GM20431 (cell line): ENCODE results near the gene HSP90AA1.

Source experiments
- in situ Hi-C: fragments of 300-500 bp; cut with MseI, MboI; formaldehyde crosslinking; loops from one replicate; pipeline ENCODE4 v1.15.0; 2020; ENCODE audit warnings: low sequenced_read_pairs; ENCODE audit not compliant: unreplicated experiment

HSP90AA1 gene

DNA sequence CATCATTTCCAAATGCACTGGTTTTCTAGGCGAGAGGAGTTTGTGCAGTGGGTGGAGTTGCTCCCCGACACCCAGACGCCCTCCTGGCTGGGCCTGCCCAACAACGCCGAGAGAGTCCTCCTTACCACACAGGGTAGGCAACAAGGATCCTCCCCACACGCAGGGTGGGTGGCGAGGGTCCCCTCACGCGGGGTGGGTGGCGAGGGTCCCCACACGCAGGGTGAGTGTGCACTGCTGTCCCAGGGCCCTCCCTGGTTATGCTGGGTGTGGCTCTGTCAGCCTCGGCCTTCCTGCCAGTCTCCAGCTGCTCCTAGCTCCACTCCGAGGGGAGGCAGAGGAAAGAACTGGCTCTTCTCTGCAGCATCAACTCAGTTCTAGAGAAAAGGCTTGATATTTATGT lies 42.3 kb downstream of the HSP90AA1 start:
- in situ Hi-C loops = no loop called here

DNA sequence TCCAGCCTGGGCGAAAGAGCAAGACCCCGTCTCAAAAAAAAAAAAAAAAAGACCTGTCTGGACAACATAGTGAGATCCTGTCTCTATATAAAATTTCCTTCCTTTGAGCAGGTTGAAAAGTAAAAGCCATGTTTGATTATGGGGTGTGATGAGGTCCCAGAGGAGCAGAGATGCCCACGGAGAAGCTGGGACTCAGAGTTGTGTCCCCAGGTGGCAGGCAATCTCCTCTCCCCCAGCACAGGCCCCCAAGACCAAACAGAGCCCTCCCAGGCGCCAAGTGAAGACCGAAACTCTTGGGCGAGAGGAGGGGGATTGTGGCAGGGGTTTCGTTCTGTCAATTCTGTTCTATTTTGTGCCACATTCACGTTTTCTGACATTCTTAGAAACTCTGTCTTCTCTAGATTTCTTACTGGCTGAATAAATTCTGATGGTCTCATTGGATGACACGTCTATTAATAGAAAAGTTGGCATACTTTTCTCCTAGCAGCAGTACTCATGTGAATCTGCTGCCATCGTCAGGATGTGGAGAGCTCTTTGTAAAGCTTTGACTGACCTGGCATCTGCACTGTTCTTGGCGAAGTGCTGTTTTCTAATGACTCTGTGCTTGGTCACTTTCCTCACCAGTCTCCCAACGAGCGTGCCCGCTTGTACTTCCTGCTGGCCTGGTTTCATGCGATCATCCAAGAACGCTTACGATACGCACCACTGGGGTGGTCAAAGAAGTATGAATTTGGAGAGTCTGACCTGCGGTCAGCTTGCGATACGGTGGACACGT lies 43.4 kb downstream of the HSP90AA1 start:
- in situ Hi-C loops = no loop called here

DNA sequence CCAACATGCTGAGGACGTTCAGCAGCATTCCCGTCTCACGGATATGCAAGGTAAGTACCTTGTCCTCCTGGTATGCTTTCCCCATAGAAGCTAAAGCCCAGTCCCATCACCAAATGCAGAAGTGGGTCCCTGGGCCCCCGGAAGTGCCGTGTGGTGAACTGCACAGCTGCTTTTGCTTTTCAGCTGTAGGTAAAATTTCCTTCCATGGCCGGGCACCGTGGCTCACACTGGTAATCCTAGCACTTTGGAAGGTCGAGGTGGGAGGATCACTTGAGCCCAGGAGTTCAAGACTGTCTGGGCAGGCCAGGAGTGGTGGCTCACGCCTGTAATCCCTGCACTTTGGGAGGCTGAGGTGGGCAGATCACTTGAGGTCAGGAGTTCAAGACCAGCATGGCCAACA lies 44.1 kb downstream of the HSP90AA1 start:
- in situ Hi-C loops = no loop called here

DNA sequence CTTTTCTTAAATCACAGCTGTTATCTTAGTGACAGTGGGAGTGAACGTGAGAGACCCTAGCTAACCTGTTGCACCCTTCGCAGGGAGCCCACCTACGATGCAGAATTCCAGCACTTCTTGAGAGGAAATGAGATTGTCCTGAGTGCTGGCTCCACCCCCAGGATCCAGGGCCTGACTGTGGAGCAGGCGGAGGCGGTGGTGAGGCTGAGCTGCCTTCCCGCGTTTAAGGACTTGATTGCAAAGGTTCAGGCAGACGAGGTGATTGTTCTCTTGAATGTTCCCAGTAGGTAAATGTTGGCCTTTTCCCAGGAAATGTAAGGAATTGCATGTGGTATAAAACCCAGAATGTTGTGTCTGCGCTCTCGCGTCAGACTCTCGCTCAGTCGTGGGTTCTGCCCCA lies 46.7 kb downstream of the HSP90AA1 start:
- in situ Hi-C loops = no loop called here

DNA sequence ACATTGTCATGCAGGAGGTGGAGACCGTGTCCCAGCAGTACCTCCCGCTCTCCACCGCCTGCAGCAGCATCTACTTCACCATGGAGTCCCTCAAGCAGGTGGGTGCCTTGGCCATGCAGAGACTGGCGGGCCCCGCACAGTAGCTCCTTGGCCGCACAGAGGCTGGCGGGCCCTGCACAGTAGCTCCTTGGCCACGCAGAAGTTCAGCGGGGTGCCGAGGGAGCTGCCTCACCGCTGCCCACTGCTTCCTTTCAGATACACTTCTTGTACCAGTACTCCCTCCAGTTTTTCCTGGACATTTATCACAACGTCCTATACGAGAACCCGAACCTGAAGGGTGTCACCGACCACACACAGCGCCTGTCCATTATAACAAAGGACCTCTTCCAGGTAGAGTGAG lies 47.7 kb downstream of the HSP90AA1 start:
- in situ Hi-C loops = no loop called here

DNA sequence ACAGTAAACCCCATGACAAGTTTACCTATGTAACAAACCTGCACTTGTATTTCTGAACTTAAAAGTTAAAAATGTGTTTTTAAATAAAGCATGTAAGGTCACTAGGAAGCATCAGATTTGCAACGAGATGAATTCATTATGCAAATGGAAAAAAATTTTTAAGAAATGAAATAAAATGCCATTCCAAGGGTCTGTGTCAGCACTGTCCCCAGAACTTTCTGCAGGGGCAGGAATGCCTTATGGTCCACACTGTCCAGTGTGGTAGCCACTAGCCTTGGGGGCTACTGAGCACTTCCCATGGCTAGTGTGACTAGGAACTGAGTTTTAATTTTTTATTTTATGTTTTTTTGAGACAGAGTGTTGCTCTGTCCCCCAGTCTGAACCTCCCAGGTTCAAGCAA lies 49.2 kb downstream of the HSP90AA1 start:
- in situ Hi-C loops = no loop called here

DNA sequence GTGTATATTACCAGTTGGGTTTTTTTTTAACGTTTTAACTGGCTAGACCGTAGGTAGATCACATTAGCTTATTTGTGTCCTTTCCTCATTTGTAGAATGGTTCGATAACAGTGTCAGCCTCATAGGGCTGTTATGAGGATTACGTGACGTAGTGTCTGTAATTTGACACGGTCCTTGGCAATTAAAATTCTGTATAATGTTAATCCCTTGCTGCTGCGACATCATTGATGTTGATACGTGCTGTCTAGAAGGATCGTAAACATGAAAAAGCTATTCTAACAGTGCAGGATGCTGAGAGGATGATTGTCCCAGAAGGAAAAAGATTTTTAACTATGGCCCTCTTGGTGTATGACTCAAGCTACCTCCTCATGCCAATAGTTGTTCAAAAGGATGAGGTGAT lies 50.9 kb downstream of the HSP90AA1 start:
- in situ Hi-C loops = no loop called here

DNA sequence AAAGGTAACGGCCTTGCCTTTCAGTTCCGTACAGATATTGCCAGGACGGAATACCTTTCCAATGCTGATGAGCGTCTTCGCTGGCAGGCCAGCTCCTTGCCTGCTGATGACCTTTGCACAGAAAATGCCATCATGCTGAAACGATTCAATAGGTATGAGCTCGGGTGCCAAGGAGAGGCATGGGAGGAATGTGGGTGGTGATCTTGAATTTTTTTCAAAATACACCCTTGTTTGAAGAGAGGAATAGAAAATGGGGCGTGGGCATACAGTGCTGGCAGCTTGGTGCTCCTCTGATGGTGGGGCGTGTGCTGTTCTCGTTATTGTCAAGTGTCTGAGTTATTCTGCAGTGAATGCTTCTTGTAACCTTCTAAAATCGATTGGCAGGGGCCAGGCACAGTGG lies 52.5 kb downstream of the HSP90AA1 start:
- in situ Hi-C loops = no loop called here

DNA sequence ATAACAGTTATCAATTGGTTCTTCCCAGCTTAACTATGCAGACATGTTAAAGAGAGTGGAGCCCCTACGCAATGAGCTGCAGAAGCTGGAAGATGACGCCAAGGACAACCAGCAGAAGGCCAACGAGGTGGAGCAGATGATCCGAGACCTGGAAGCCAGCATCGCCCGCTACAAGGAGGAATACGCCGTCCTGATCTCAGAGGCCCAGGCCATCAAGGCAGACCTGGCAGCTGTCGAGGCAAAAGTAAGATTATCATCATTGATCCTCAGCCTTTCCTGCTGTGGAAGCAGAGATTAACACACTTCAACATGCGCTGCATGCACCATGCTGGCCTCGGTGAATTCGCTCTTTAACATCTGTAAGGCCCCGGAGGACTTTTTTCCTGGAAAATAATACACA lies 53.6 kb downstream of the HSP90AA1 start:
- in situ Hi-C loops = no loop called here
